ENCODE results near the gene PRDM7.

The PRDM7 gene

GRCh38 chr16:90055371-90055770 is 21.8 kb downstream of the PRDM7 start:
- H3K36me3 ChIP-seq (ENCODE audit: control insufficient read depth, insufficient read depth, low read length): no peaks in the 10 kb centered on the region
- TF ChIP-seq CTCF (IDR thresholded peaks at IDR 0.05; ENCODE audit: insufficient read depth, low read length, poor library complexity, severe bottlenecking): no peak
- DNase-seq (ENCODE audit: extremely low read depth, insufficient read length): no peak
- H3K4me3 ChIP-seq (replicated peaks; ENCODE audit: low read depth, low read length): no peak overlapping the region
- H3K27me3 ChIP-seq (replicated peaks; ENCODE audit: control insufficient read depth, insufficient read depth, low read length): no peaks in the 10 kb centered on the region; the same call in 1 of the 2 replicates

GRCh38 chr16:90054554-90054953 is 22.6 kb downstream of the PRDM7 start:
- no peaks in the 10 kb centered on the region; the same call in 1 of the 2 replicates for H3K27me3 ChIP-seq (replicated peaks; ENCODE audit: control insufficient read depth, insufficient read depth, low read length)
- H3K4me3 ChIP-seq (replicated peaks; ENCODE audit: low read depth, low read length): no peak overlapping the region
- H3K36me3 ChIP-seq (ENCODE audit: control insufficient read depth, insufficient read depth, low read length): no peaks in the 10 kb centered on the region
- no peak for TF ChIP-seq CTCF (IDR thresholded peaks at IDR 0.05; ENCODE audit: insufficient read depth, low read length, poor library complexity, severe bottlenecking)
- DNase-seq (ENCODE audit: extremely low read depth, insufficient read length): no peak

- no peaks in the 10 kb centered on the region for H3K36me3 ChIP-seq (ENCODE audit: control insufficient read depth, insufficient read depth, low read length)
- no peak for TF ChIP-seq CTCF (IDR thresholded peaks at IDR 0.05; ENCODE audit: insufficient read depth, low read length, poor library complexity, severe bottlenecking)
- no peaks in the 10 kb centered on the region; the same call in 1 of the 2 replicates for H3K27me3 ChIP-seq (replicated peaks; ENCODE audit: control insufficient read depth, insufficient read depth, low read length)
- H3K4me3 ChIP-seq (replicated peaks; ENCODE audit: low read depth, low read length): no peak overlapping the region
- no peak for DNase-seq (ENCODE audit: extremely low read depth, insufficient read length)
Observed at GRCh38 chr16:90053902-90054500, 23.1 kb downstream of the PRDM7 start.

- H3K4me3 ChIP-seq (replicated peaks; ENCODE audit: low read depth, low read length): no peak overlapping the region
- H3K27me3 ChIP-seq (replicated peaks; ENCODE audit: control insufficient read depth, insufficient read depth, low read length): no peaks in the 10 kb centered on the region
- DNase-seq (ENCODE audit: extremely low read depth, insufficient read length): no peak
- no peak for TF ChIP-seq CTCF (IDR thresholded peaks at IDR 0.05; ENCODE audit: insufficient read depth, low read length, poor library complexity, severe bottlenecking)
- H3K36me3 ChIP-seq (ENCODE audit: control insufficient read depth, insufficient read depth, low read length): no peaks in the 10 kb centered on the region
Observed at GRCh38 chr16:90050969-90051368, 26.2 kb downstream of the PRDM7 start.

GRCh38 chr16:90048737-90049330 is 28.3 kb downstream of the PRDM7 start:
- no peaks in the 10 kb centered on the region for H3K36me3 ChIP-seq (ENCODE audit: control insufficient read depth, insufficient read depth, low read length)
- DNase-seq (ENCODE audit: extremely low read depth, insufficient read length): no peak
- TF ChIP-seq CTCF (IDR thresholded peaks at IDR 0.05; ENCODE audit: insufficient read depth, low read length, poor library complexity, severe bottlenecking): no peak

More at GRCh38 chr16:90048737-90049330, 28.3 kb downstream of the PRDM7 start:
- H3K27me3 ChIP-seq (replicated peaks; ENCODE audit: control insufficient read depth, insufficient read depth, low read length): no peaks in the 10 kb centered on the region
- H3K4me3 ChIP-seq (replicated peaks; ENCODE audit: low read depth, low read length): no peak overlapping the region

All from GM06990 (cell line).